Esophagus muscularis mucosa (tissue), 3 donors: ENCODE measurements around the gene NTSR1.

ENCODE experiments used
- CTCF ChIP-seq, 3 experiments: fragments of 200-600 bp in 2 of 3; fragments of 450-650 bp in 1 of 3; sonication (generic) in 2 of 3; IDR thresholded peaks; one replicate each; pipeline ENCODE4 v1.5.1; 2017 to 2019; ENCODE audit warnings: antibody characterized with exemption in 3 of 3, mild to moderate bottlenecking in 2 of 3, moderate library complexity in 1 of 3
- EP300 ChIP-seq: sonication (generic); formaldehyde crosslinking; IDR thresholded peaks from one replicate; pipeline ENCODE4 v1.6.1; 2017; ENCODE audit warnings: antibody characterized with exemption

- no peak for TF ChIP-seq CTCF (IDR thresholded peaks at IDR 0.05)
- no peak for TF ChIP-seq EP300
Observed at GRCh38 chr20:62741191-62741691, 32.6 kb downstream of the NTSR1 start.
